Mucosa of rectum (tissue), 2 donors: ENCODE measurements around the gene UBALD2.

ENCODE experiments used
- H3K27ac ChIP-seq, 2 donors: one replicate each; pipeline ENCODE4 v1.7.0; 2013; ENCODE audit warnings: inconsistent platforms in 2 of 2, low read depth in 2 of 2, low read length in 2 of 2
- H3K27me3 ChIP-seq, 2 donors: one replicate each; pipeline ENCODE4 v1.7.0; 2013; ENCODE audit warnings: low read length in 2 of 2; ENCODE audit not compliant: control insufficient read depth in 2 of 2, insufficient read depth in 2 of 2
- H3K36me3 ChIP-seq, 2 donors: one replicate each; pipeline ENCODE4 v1.7.0; 2013; ENCODE audit warnings: low read length in 2 of 2; ENCODE audit not compliant: control insufficient read depth in 2 of 2, insufficient read depth in 2 of 2
- H3K4me1 ChIP-seq, 2 donors: one replicate each; pipeline ENCODE4 v1.7.0; 2013; ENCODE audit warnings: low read length in 2 of 2, mild to moderate bottlenecking in 1 of 2; ENCODE audit not compliant: control insufficient read depth in 2 of 2, insufficient read depth in 2 of 2
- H3K4me3 ChIP-seq, 2 donors: one replicate each; pipeline ENCODE4 v1.7.0; 2013; ENCODE audit warnings: low read length in 2 of 2
- H3K9ac ChIP-seq, 2 donors: one replicate each; pipeline ENCODE4 v1.7.0; 2013; ENCODE audit warnings: low read length in 2 of 2, low read depth in 1 of 2, mild to moderate bottlenecking in 1 of 2
- H3K9me3 ChIP-seq, 2 donors: one replicate each; pipeline ENCODE4 v1.7.0; 2013; ENCODE audit warnings: low read length in 2 of 2; ENCODE audit not compliant: control insufficient read depth in 2 of 2
- donor health status: healthy.
- donor health status: Normal muscosa, but diverticular disease.

Gene UBALD2

GRCh38 chr17:76235883-76236282 is 29.3 kb upstream of the UBALD2 start:
- H3K9ac ChIP-seq: no peak overlapping the region
- peaks cover 0 to 9% of the 10 kb centered on the region in 2 donors for H3K4me1 ChIP-seq
- no peaks in the 10 kb centered on the region for H3K36me3 ChIP-seq
- no peak overlapping the region for H3K27ac ChIP-seq
- no peak overlapping the region for H3K4me3 ChIP-seq
- no peaks in the 10 kb centered on the region for H3K27me3 ChIP-seq
- no peaks in the 10 kb centered on the region for H3K9me3 ChIP-seq

GRCh38 chr17:76236603-76237002 is 28.5 kb upstream of the UBALD2 start:
- H3K4me3 ChIP-seq: no peak overlapping the region
- peaks cover 0 to 13% of the 10 kb centered on the region in 2 donors for H3K4me1 ChIP-seq
- no peak overlapping the region for H3K27ac ChIP-seq
- no peaks in the 10 kb centered on the region for H3K9me3 ChIP-seq
- no peaks in the 10 kb centered on the region for H3K36me3 ChIP-seq
- no peaks in the 10 kb centered on the region for H3K27me3 ChIP-seq
- no peak overlapping the region for H3K9ac ChIP-seq

GRCh38 chr17:76237859-76238313 is 27.3 kb upstream of the UBALD2 start:
- no peak overlapping the region for H3K4me3 ChIP-seq
- no peaks in the 10 kb centered on the region for H3K36me3 ChIP-seq
- H3K9ac ChIP-seq: no peak overlapping the region
- peaks cover 3 to 13% of the 10 kb centered on the region in 2 donors for H3K4me1 ChIP-seq
- H3K27ac ChIP-seq: peak overlapping the region; percentile 55 to 67
- H3K27me3 ChIP-seq: no peaks in the 10 kb centered on the region
- H3K9me3 ChIP-seq: no peaks in the 10 kb centered on the region

- no peaks in the 10 kb centered on the region for H3K9me3 ChIP-seq
- no peaks in the 10 kb centered on the region for H3K36me3 ChIP-seq
- peak overlapping the region; percentile 55 to 71 for H3K27ac ChIP-seq
- no peaks in the 10 kb centered on the region for H3K27me3 ChIP-seq
- H3K4me1 ChIP-seq: peaks cover 6 to 13% of the 10 kb centered on the region in 2 donors
- H3K4me3 ChIP-seq: peak overlapping the region; percentile 58 to 64
- peak overlapping the region; percentile 9 to 68 for H3K9ac ChIP-seq
Measured at GRCh38 chr17:76238847-76239537, 26.2 kb upstream of the UBALD2 start.

GRCh38 chr17:76239538-76240274 is 25.4 kb upstream of the UBALD2 start:
- peak overlapping the region; percentile 55 to 71 for H3K27ac ChIP-seq
- peak overlapping the region; percentile 58 to 64 for H3K4me3 ChIP-seq

GRCh38 chr17:76240461-76241203 is 24.5 kb upstream of the UBALD2 start, which contains the start of gene RNF157:
Gene RNF157 (minus strand): TSS chr17:76240493. CDS start chr17:76240240, 253 bp downstream.
- Histone ChIP-seq H3K36me3 (no peaks in the 10 kb centered on the region), H3K9ac (peak within 1 kb of the TSS; percentile 73 to 76), H3K4me1 (peaks cover 7 to 13% of the 10 kb centered on the region in 2 donors), H3K27ac (peak within 1 kb of the TSS; percentile 71 to 82), H3K4me3 (peak within 1 kb of the TSS; percentile 66 to 87), H3K27me3 (no peaks in the 10 kb centered on the region), H3K9me3 (no peaks in the 10 kb centered on the region)

More at GRCh38 chr17:76239538-76240274, 25.4 kb upstream of the UBALD2 start:
- Histone ChIP-seq H3K9ac (peak overlapping the region; percentile 60 to 74), H3K36me3 (no peaks in the 10 kb centered on the region), H3K9me3 (no peaks in the 10 kb centered on the region), H3K4me1 (peaks cover 7 to 13% of the 10 kb centered on the region in 2 donors), H3K27me3 (no peaks in the 10 kb centered on the region)

- Histone ChIP-seq H3K27me3 (no peaks in the 10 kb centered on the region), H3K36me3 (no peaks in the 10 kb centered on the region), H3K27ac (peak overlapping the region; percentile 71 to 82), H3K4me3 (peak overlapping the region; percentile 66 to 87), H3K4me1 (peaks cover 10 to 17% of the 10 kb centered on the region in 2 donors), H3K9me3 (no peaks in the 10 kb centered on the region), H3K9ac (peak overlapping the region; percentile 73 to 76)
Measured at GRCh38 chr17:76241204-76241538, 24.0 kb upstream of the UBALD2 start.

GRCh38 chr17:76241691-76242255 is 23.4 kb upstream of the UBALD2 start:
- H3K9me3 ChIP-seq: no peaks in the 10 kb centered on the region
- no peak overlapping the region for H3K27ac ChIP-seq
- H3K27me3 ChIP-seq: no peaks in the 10 kb centered on the region
- peak overlapping the region in 1 of 2 donors; percentile 87 for H3K4me3 ChIP-seq
- H3K36me3 ChIP-seq: no peaks in the 10 kb centered on the region
- peaks cover 16 to 23% of the 10 kb centered on the region in 2 donors for H3K4me1 ChIP-seq
- H3K9ac ChIP-seq: peak overlapping the region in 1 of 2 donors; percentile 3

- peaks cover 17 to 18% of the 10 kb centered on the region in 2 donors for H3K4me1 ChIP-seq
- no peaks in the 10 kb centered on the region for H3K27me3 ChIP-seq
- H3K9ac ChIP-seq: no peak overlapping the region
Measured at GRCh38 chr17:76243826-76244679, 21.1 kb upstream of the UBALD2 start.

More at GRCh38 chr17:76243826-76244679, 21.1 kb upstream of the UBALD2 start:
- Histone ChIP-seq H3K27ac (no peak overlapping the region), H3K4me3 (peak overlapping the region in 1 of 2 donors; percentile 20), H3K9me3 (no peaks in the 10 kb centered on the region), H3K36me3 (no peaks in the 10 kb centered on the region)
